HG03064 (cell line): ENCODE measurements around the gene HNRNPC.
"Not testable (repeated sequence)": the region's sequence is repeated elsewhere in the genome, so short reads cannot be mapped to it uniquely, and the experiment has no call there.

ENCODE experiments used
- ATAC-seq: cut with Tn5 transposase; IDR thresholded peaks from one replicate; pipeline ENCODE4 v1.9.1; 2021; ENCODE audit warnings: low read depth; ENCODE audit not compliant: unreplicated experiment

HNRNPC gene

DNA sequence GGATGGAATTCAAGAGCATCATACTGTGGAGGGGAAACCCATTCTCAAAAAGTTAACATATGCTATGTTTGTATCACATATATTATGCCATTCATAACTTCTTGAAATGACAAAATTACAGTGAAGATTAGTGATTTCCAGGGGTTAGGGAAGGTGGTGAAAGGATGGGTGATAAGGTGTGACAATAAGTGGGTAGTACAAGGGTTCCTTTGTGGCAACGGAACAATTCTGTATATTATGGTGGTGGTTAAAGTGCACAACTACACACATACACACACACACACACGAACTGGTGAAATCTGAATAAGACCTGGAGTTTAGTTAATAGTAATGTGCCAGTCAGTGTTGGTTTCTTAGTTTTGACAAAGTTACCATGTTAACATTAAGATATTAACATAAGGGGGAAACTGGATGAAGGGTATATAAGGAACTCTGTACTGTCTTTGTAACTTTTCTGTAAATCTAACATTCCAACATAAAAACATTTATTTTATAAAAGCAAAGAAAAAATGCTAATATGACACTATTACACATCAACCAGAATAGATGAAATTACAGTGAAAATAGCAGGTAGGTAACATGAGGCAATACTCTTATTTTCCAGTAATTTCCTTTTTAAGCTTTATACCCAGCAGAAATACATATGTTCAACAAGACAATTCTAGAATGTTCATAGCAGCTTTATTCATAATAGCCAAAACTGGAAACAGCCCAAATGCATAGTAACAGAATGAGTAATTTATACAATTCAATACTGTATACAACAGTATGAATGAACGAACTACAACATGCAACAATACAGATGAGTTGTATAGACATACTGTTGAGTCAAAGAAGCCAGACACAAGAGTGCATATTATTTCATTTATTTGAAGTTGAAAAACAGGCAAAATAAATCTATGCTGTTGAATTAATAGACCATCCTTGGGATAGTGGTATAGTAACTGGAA is 69.4 kb downstream of the HNRNPC start:
- no peak for ATAC-seq

DNA sequence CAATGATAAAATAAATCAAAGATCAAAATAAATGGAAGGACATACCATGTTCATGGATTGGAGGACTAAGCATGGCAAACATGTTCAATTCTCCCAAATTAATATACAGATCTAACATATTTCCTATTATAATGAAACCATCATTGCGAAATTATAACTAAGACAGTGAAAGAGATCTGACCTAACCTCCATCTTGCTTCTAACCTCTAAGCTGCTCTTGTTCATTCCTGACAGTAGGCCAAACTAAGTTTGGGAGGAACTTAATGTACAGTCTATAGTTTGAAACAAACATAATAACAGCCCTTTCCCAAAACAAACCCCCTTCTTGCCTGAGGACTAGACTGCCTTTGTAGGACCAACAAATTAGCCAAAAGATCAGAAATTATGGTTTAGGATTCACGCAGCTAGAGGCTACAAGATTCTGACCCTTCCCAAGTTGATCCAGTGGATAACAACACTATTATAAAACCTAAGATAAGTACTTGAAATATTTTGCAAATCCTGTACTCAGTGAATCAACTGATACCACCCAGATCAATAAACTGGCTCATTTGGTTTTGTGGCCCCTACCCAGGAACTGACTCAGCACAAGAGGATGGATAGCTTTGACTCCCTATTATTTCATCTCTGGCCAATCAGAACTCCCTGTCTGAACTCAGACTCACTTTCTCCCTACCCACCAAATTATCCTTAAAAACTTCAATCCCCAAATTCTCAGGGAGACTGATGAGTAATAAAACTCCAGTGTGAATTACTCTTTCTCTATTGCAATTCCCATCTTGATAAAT is 71.6 kb downstream of the HNRNPC start:
- ATAC-seq, result no peak

DNA sequence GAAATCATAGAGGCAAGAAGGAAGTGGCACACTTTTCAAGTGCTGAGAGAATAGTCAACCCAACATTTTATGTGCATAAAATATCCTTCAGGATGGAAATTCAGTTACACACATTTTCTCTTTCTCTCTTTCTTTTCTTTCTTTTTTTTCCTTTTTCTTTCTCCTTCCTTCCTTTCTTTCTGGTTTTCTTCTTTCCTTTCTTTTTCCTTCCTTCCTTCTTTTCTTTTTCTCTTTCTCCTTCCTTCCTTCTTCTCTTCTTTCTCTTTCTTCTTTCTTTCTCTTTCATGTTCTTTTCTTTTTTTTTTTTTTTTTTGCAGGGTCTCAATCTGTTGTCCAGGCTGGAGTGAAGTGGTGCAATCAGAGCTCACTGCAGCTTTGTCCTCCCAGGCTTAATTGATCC is 74.6 kb downstream of the HNRNPC start:
- ATAC-seq, result no peak

DNA sequence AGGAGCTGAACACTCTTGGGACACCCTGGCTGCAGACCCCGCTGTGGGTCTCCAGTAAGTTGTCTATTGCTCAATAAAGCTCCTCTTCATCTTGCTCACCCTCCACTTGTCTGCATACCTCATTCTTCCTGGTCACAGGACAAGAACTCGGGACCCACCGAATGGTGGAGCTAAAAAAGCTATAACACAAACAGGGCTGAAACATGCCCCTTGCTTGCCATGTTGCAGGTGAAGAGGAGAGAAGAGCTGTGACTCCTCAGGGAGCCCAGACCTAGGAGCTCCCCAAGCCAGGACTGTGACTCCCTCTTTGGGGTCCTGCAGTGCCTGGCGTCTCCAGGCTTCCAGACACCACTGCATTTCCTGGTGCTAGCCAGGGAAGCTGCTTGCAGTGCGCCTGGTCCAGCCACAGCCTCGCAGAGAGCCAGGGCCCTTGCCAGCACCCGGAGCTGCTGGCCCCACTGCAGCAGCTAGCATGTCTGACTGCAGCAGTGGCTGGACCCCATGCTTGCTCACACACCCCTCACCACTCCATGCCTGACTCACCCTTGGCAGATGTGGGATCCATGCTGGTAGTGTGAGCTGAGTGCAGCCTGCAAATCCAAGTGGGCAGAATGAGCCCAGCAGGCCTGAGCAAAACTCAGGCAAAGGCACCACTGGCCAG is 76.2 kb downstream of the HNRNPC start:
- no peak for ATAC-seq

DNA sequence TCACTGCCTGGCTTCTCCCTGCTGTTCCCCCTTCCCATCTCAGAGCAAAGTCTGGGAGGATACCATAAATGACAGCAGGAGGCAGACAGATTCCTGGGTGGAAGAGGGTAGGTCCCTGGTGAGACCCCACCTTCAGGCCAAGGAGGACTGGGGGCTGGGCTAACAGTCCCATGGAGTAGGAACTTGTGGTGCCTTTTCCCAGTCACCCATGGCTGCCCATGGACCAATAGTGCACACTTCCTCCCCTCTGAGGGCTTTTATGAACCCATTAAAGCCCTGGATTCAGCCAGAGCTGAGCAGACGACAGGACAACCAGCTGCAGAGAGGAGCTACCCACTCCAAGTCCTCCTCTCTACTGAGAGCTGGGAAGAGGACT is 76.8 kb downstream of the HNRNPC start:
- ATAC-seq, result no peak

DNA sequence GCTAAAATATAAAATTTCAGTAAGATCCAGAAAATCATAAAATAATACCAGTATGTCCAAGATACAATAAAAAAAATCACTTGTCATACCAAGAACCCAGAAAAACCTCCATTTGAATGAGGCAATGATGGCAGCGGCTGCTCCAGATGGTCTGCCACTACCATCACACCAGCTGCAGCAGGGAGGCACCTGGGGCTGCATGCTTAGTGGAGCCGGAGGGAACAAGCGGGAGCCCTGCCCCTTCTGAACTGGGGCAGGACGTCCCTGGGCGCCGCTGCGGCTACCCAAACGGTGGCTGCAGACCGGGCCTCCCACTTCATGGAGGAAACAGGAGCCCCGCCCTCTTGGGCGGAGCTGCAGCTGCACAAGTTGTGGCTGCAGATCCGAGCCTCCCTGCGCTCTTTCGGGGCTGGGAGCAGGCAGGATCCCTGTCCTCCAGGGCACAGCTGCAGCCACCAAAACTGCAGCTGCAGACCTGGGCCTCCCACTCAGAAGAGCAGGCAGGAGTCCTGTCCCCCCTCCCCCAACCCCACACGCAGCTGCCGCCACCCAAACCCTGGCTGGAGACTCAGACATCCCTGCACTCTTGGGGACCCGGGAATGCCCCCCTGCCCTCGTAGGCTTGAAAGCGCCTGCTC is 77.3 kb downstream of the HNRNPC start:
- peak; percentile 67 for ATAC-seq

DNA sequence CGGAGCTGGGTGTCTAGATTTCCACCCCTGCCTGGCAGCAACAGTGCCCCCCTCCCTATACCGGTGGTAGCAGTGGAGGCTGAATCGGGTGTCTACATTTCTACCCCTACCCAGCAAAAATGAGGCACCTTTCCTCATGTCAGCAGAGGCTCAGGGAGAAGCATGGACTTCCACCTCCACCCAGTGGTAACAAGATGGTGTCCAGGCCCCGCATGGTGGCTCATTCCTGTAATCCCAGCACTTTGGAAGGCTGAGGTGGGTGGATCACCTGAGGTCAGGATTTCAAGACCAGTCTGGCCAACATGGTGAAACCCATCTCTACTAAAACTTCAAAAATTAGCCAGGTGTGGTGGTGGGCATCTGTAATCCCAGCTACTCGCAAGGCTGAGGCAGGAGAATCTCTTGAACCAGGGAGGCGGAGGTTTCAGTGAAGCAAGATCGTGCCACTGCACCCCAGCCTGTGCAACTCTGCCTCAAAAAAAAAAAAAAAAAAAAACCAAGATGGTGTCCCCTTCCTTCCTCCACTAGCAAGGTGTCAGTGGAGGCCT is 77.9 kb downstream of the HNRNPC start:
- no peak for ATAC-seq

DNA sequence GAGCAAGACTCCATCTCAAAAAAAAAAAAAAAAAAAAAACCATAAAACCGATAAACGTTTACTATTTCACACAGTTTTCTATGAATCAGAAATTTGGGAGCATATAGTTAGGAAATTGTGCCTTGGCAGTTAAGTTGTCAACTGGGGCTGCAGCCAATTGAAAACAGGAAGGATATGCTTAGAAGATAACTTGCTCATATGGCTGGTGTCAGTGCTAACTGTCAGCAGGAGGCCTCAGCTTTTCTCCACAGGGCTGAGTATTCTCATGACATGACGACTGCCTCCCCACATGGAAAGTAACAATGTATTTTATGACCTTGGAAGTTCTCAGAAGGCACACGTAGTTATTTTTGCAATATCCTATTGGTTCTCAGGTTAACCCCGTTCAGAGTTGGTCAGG is 83.8 kb downstream of the HNRNPC start:
- ATAC-seq, result no peak

DNA sequence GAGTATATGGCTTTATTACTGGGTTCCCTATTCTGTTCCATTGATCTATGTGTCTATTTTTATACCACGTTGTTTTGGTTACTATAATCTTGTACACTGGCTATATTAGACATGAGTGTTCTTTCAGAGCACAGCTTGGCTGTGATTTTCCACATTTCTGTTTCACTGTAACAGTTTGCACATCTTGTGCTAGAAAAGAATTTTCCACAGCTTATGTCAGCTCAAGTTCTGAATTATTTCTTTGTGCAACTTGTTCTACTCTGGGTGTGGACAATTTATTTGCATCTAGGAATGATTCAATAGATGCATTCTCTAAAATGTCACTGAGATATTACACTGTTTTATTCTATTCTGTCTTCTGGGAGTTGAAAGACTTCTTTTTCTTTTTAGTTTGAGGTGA is 85.0 kb downstream of the HNRNPC start:
- no peak for ATAC-seq

DNA sequence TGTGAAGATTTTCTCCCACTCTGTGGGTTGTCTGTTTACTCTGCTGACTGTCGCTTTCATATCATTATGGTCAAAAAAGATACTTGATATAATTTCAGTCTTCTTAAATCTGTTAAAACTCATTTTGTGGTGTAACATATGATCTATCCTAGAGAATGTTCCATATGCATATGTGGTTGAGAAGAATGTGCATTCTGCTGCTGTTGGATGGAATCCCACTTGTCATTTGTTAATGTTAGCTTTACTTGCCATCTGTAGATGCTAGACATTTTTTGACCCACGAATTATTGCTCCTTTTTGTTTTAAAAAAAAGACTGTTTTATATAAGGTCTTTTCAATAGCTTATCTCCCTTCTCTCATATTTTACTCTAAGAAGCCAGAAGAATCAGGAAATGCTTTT is 87.1 kb downstream of the HNRNPC start:
- no peak for ATAC-seq

DNA sequence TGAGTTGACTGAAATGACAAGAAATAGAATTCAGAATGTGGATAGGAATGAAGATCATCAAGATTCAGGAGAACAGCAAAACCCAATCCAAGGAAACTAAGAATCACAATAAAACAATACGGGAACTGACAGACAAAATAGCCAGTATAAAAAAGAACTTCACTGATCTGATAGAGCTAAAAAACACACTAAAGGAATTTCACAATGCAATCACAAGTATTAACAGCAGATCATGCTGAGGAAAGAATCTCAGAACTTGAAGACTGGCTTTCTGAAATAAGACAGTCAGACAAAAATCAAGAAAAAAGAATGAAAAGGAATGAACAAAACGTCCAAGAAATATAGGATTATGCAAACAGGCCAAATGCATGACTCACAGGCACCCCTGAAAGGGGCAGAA is 98.1 kb downstream of the HNRNPC start:
- ATAC-seq, result no peak

DNA sequence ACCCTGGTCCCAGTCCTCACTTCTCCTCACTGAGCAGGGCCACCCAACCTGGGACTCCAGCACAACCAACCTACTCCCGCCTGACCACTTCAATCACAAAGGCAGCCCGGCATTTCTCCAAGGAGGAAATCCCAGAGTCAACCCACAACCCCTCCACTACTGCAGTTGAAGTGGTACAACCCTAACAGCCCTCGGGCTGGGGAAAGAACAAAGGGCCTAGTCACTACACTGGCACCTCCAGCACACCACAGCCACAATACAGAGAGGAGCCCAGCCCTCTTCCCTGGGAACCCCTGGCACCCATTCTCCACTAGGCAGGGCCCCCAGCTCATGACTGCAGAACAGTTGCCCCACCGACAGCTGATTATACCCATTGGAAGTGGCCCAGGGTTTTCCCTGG is 99.7 kb downstream of the HNRNPC start:
- no peak for ATAC-seq

DNA sequence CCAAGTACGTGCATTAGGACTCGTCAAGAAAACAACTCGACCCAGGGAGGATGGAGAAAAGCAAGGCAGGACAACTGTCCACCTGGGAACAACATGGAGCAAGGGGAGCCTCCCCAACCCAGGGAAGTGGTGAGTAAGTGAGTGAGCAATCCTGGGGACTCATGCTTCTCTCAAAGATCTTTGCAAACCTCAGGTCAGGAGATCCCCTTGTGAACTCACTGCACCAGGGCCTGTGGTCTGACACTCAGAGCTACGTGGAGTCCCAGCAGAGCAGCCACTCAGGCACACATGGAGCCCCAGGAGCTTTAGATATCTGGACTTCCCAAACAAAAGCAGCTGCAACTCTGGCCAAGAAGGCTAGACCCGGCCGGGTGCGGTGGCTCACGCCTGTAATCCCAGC is 101.2 kb downstream of the HNRNPC start:
- no peak for ATAC-seq

DNA sequence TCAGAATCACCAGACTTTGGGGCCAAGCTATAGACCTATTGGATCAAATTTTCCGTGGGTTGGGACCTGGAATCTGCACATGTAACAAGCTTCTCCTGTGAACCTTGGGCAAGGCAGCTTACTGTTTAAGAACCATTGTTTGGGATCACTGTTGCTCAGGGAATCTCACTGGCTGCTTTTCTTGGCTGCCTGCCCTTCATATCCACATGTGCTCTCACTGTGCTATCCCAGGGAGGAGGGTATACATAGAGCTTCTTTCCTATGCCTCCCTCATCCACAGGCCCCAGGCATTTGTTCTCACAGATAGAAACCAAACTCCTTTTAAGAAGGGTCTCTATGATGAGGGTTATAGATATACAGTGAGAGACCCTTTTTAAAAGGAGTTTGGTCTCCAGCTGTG is 103.6 kb downstream of the HNRNPC start:
- ATAC-seq, result not testable (repeated sequence)

DNA sequence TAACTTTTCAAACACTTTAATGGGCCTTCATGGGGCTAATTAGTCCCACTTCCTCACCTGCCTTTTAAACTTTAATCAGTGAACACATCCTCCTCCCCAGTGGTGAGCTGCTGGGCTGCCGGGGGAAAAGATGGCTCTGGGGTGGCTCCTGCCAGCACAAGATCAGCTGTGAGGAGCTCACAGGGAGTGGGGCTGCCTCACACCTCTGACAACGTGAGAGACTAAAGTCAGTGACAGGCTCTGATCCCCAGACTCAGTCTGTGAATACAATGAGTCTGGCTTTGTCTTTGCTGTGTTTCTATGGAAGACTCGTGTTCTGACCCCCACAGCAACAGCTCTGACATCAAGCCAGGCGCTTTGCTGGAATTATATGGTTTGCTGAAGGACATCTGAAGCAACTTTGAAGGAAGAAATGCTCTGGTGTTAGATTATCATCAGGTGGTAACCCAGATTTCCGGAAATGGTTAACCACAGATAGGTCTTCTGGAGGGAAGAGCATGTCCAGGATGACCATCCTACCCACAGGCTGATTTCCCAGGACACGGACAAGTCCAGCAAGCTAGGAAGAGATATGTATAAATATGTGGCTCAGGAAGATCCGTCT is 104.1 kb downstream of the HNRNPC start:
- not testable (repeated sequence) for ATAC-seq

DNA sequence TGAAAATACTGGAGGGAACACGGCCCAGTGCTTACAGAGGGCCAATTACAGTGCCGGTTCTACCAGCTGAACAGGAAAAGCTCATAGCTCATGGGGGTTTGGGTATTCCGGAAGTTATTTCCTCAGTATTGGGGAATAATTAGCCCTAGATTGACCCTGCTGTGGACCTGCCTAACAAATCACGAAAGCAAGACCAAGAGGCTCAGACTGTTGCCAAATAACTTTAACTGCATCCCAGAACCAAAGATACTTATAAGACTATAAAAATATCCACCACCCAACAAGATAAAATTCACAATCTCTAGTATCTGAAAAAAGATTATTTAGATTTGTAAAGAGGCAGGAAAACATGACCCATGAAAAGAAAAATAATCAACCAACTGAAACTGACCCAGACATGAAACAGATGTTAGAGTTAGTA is 105.4 kb downstream of the HNRNPC start:
- ATAC-seq, result no peak

DNA sequence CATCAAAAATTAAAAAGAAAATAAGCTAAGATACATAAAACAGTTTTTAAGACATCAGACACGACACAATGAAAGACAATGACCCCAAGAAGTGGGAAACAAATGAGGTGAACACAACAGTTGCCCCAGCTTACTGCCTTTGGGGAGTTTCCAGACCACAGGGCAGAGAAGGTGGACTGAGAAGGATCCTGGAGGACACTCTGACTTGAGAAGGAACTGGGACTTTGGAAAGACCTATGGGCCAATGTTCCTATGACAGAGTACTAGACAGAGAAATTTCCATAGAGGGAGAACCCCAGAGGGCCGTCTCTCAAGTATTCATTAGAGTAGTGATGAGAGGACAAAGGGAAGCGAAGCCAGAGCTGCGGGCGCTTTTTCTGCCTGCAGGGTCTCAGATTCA is 107.2 kb downstream of the HNRNPC start:
- ATAC-seq, result no peak

DNA sequence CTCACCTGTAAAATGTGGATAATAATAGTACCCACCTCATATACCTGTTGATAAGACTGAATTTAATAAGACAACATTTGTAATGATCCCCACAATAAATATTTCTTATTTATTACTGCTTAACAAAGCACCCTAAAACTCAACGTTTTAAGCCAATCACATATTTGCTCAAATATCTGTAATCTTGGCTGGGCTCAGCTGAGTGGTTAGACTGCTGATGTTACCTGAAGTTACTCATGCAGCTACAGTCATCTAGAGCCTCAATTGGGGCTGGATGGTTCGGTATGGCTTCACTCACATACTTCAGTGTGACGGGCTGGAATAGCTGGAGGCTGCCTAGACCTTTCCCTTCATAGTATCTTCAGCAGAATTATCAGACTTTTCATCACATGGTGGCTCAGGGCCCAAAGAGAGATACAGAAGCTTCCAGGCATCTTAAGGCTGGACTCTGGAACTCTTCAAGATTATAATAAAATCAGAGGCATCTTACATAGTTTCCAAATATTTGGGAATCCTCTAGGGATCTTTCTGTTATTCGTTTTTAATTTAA is 109.1 kb downstream of the HNRNPC start:
- ATAC-seq, result no peak
